H1 (cell line): Measurements from ENCODE around the gene UBE2F. TPM values are rescaled to one million over a fixed set of nuclear protein-coding genes. Genes with fewer than 3 reads are reported as not detected.

Experiments used
- CTCF ChIA-PET: fragments of 300-600 bp; sonication (Branson Sonifier 250); formaldehyde crosslinking; loops from one replicate; lab custom pipeline; 2021; ENCODE audit not compliant: partially characterized antibody; lab: Charles Lee
- POLR2A ChIA-PET: fragments of 300-600 bp; sonication (Branson Sonifier 250); formaldehyde crosslinking; loops from one replicate; lab custom pipeline; 2021; ENCODE audit warnings: inconsistent platforms; ENCODE audit not compliant: partially characterized antibody; lab: Charles Lee
- DNase-seq, 2 experiments: peaks; one replicate each; pipeline versions ENCODE4 v3.0.0 to v3.0.0-alpha.2; 2010 to 2022; ENCODE audit warnings: low spot score in 2 of 2, low read depth in 1 of 2, mixed read lengths in 1 of 2
- FAIRE-seq: peaks from 2 replicates; lab custom pipeline; 2011; peaks lifted over from hg19 to GRCh38; lab: Jason Lieb, UNC
- H2AFZ ChIP-seq: 2 replicates; pipeline ENCODE4 v1.8.1; 2012; ENCODE audit warnings: low read length, inconsistent platforms
- H2AK5ac ChIP-seq: 2 replicates; pipeline ENCODE4 v1.6.1; 2013; ENCODE audit warnings: low read depth, low read length
- H2BK120ac ChIP-seq: replicated peaks from 2 replicates; pipeline ENCODE3; 2013; ENCODE audit warnings: low read depth, low read length, inconsistent platforms
- H2BK12ac ChIP-seq: 2 replicates; pipeline ENCODE4 v1.6.1; 2013; ENCODE audit warnings: low read depth, low read length
- H2BK15ac ChIP-seq: 2 replicates; pipeline ENCODE4 v1.6.1; 2013; ENCODE audit warnings: low read length
- H2BK20ac ChIP-seq: 2 replicates; pipeline ENCODE4 v1.6.1; 2013; ENCODE audit warnings: low read length
- H2BK5ac ChIP-seq: 2 replicates; pipeline ENCODE4 v1.6.1; 2013; ENCODE audit warnings: low read depth, low read length
- H3K14ac ChIP-seq: 2 replicates; pipeline ENCODE4 v1.6.1; 2013; ENCODE audit warnings: inconsistent platforms; ENCODE audit not compliant: insufficient read length
- H3K18ac ChIP-seq: 2 replicates; pipeline ENCODE4 v1.6.1; 2013; ENCODE audit warnings: low read length; ENCODE audit errors: extremely low read depth
- H3K23ac ChIP-seq: 2 replicates; pipeline ENCODE4 v1.6.1; 2013; ENCODE audit warnings: inconsistent platforms; ENCODE audit not compliant: insufficient read length
- H3K23me2 ChIP-seq: 2 replicates; pipeline ENCODE4 v1.6.1; 2013; ENCODE audit warnings: low read depth, low read length
- H3K27ac ChIP-seq: 2 replicates; pipeline ENCODE4 v1.6.1; 2011; ENCODE audit warnings: low read depth, low read length, inconsistent platforms
- H3K27me3 ChIP-seq, 4 experiments: replicated peaks in 1 of 4; 1 replicate in 1 of 4; 2 replicates in 3 of 4; pipeline versions ENCODE4 v1.6.1 to v1.8.1; 2011 to 2013; ENCODE audit warnings: low read length in 3 of 4, mild to moderate bottlenecking in 3 of 4, inconsistent platforms in 2 of 4, mixed read lengths in 2 of 4, moderate library complexity in 1 of 4; ENCODE audit not compliant: control insufficient read depth in 3 of 4, insufficient read depth in 3 of 4; ENCODE audit errors: extremely low read depth in 1 of 4
- H3K36me3 ChIP-seq, 4 experiments: 2 replicates each; pipeline versions ENCODE4 v1.6.1 to v1.8.1; 2011 to 2013; ENCODE audit warnings: mild to moderate bottlenecking in 4 of 4, low read length in 3 of 4, moderate library complexity in 2 of 4, control low read depth in 1 of 4, inconsistent platforms in 1 of 4; ENCODE audit not compliant: insufficient read depth in 4 of 4, control insufficient read depth in 2 of 4
- H3K4ac ChIP-seq: replicated peaks from 2 replicates; pipeline ENCODE3; 2013; ENCODE audit warnings: low read length, low read depth, mixed read lengths, inconsistent platforms; ENCODE audit not compliant: insufficient read length
- H3K4me1 ChIP-seq, 4 experiments: replicated peaks in 1 of 4; 1 replicate in 1 of 4; 2 replicates in 3 of 4; pipeline versions ENCODE4 v1.6.1 to v1.8.1; 2011 to 2013; ENCODE audit warnings: low read length in 3 of 4, inconsistent platforms in 2 of 4, mixed read lengths in 1 of 4; ENCODE audit not compliant: insufficient read depth in 4 of 4, control insufficient read depth in 3 of 4
- H3K4me2 ChIP-seq, 2 experiments: 2 replicates each; pipeline versions ENCODE4 v1.6.1 to v1.8.1; 2011 to 2013; ENCODE audit warnings: low read depth in 2 of 2, low read length in 2 of 2, control low read depth in 1 of 2, inconsistent platforms in 1 of 2, mild to moderate bottlenecking in 1 of 2; ENCODE audit not compliant: insufficient read depth in 1 of 2
- H3K4me3 ChIP-seq, 4 experiments: fragments of 200-600, 300-600 bp in 1 of 4; sonication (generic), shearing (Covaris generic), sonication (Bioruptor Twin) in 1 of 4; 2 replicates each; pipeline versions ENCODE4 v1.5.1 to v1.8.1; 2011 to 2016; ENCODE audit warnings: low read length in 4 of 4, low read depth in 3 of 4, control low read depth in 2 of 4, inconsistent platforms in 2 of 4, mild to moderate bottlenecking in 2 of 4, mixed read lengths in 1 of 4, moderate library complexity in 1 of 4; ENCODE audit not compliant: insufficient read depth in 2 of 4; ENCODE audit errors: extremely low read depth in 1 of 4
- H3K56ac ChIP-seq: replicated peaks from 2 replicates; pipeline ENCODE3; 2013; ENCODE audit warnings: low read depth, mild to moderate bottlenecking, mixed read lengths, low read length, inconsistent platforms; ENCODE audit not compliant: insufficient read length
- H3K79me1 ChIP-seq: 2 replicates; pipeline ENCODE4 v1.6.1; 2013; ENCODE audit warnings: low read depth, low read length, control low read depth
- H3K79me2 ChIP-seq, 2 experiments: 2 replicates each; pipeline versions ENCODE4 v1.6.1 to v1.8.1; 2012 to 2013; ENCODE audit warnings: low read length in 2 of 2, mild to moderate bottlenecking in 2 of 2, inconsistent platforms in 1 of 2; ENCODE audit not compliant: insufficient read depth in 2 of 2, control insufficient read depth in 1 of 2
- H3K9ac ChIP-seq, 4 experiments: replicated peaks in 1 of 4; 1 replicate in 1 of 4; 2 replicates in 3 of 4; pipeline versions ENCODE4 v1.6.1 to v1.8.1; 2011 to 2013; ENCODE audit warnings: low read depth in 3 of 4, low read length in 3 of 4, control low read depth in 2 of 4, mild to moderate bottlenecking in 2 of 4, moderate library complexity in 2 of 4, inconsistent platforms in 1 of 4; ENCODE audit errors: extremely low read depth in 1 of 4
- H3K9me3 ChIP-seq, 2 experiments: 2 replicates each; pipeline versions ENCODE4 v1.6.1 to v1.8.1; 2012 to 2013; ENCODE audit warnings: mild to moderate bottlenecking in 2 of 2, moderate library complexity in 2 of 2, control low read depth in 1 of 2, inconsistent platforms in 1 of 2, low read depth in 1 of 2, low read length in 1 of 2, mixed read lengths in 1 of 2; ENCODE audit not compliant: insufficient read depth in 2 of 2
- H4K20me1 ChIP-seq, 2 experiments: replicated peaks in 1 of 2; 2 replicates each; pipeline versions ENCODE3 to v1.8.1; 2011 to 2013; ENCODE audit warnings: inconsistent platforms in 2 of 2, low read length in 2 of 2, mild to moderate bottlenecking in 1 of 2; ENCODE audit not compliant: insufficient read depth in 2 of 2, control insufficient read depth in 1 of 2
- H4K5ac ChIP-seq: 2 replicates; pipeline ENCODE4 v1.6.1; 2013; ENCODE audit warnings: low read length, low read depth, mixed read lengths, inconsistent platforms; ENCODE audit not compliant: insufficient read length
- H4K8ac ChIP-seq: 2 replicates; pipeline ENCODE4 v1.8.0; 2013; ENCODE audit warnings: mild to moderate bottlenecking, moderate library complexity, low read length, inconsistent platforms; ENCODE audit not compliant: insufficient read depth; ENCODE audit errors: extremely low read depth
- H4K91ac ChIP-seq: replicated peaks from 2 replicates; pipeline ENCODE3; 2013; ENCODE audit warnings: low read length, mixed read lengths, inconsistent platforms; ENCODE audit not compliant: insufficient read length
- BACH1 ChIP-seq: IDR thresholded peaks from 2 replicates; pipeline ENCODE4 v1.6.1; 2012; ENCODE audit warnings: low read length, improper control_type of control experiment
- CTBP2 ChIP-seq: IDR thresholded peaks from 2 replicates; pipeline ENCODE4 v1.7.0; 2011; ENCODE audit warnings: borderline replicate concordance, mild to moderate bottlenecking, moderate library complexity, mixed read lengths, low read length; ENCODE audit not compliant: insufficient read depth, insufficient read length
- EZH2 ChIP-seq: fragments of 200-600 bp; sonication (generic); IDR thresholded peaks from 2 replicates; pipeline ENCODE4 v1.7.1; 2012; ENCODE audit warnings: low read depth, mild to moderate bottlenecking, moderate library complexity, low read length, inconsistent platforms; ENCODE audit not compliant: severe bottlenecking
- HDAC6 ChIP-seq: IDR thresholded peaks from one replicate; pipeline ENCODE4 v1.7.1; 2012; ENCODE audit warnings: low read depth, mild to moderate bottlenecking, inconsistent platforms, low read length, moderate library complexity
- NRF1 ChIP-seq: IDR thresholded peaks from 2 replicates; pipeline ENCODE4 v1.6.1; 2011; ENCODE audit warnings: mild to moderate bottlenecking, low read depth, low read length, improper control_type of control experiment
- RXRA ChIP-seq: IDR thresholded peaks from 2 replicates; pipeline ENCODE4 v1.6.1; 2011; ENCODE audit warnings: low read depth, mild to moderate bottlenecking, low read length, moderate library complexity; ENCODE audit not compliant: insufficient read depth
- WGBS, 2 experiments: shearing (Covaris generic) in 1 of 2; methylation state at CpG; one replicate each; pipeline versions ENCODE4 v1.1.6 to v1.1.7; 2013 to 2015; ENCODE audit warnings: low lambda C conversion rate in 2 of 2, mixed read lengths in 2 of 2, inconsistent platforms in 1 of 2, low coverage in 1 of 2, missing lambda C conversion rate in 1 of 2; ENCODE audit not compliant: insufficient replicate concordance in 2 of 2, insufficient coverage in 1 of 2, insufficient read length in 1 of 2; ENCODE audit errors: extremely low coverage in 1 of 2, missing lambda C conversion rate in 1 of 2; 5-methylcytosine and 5-hydroxymethylcytosine counted together
- long read RNA-seq, 2 experiments: library from RNA in 1 of 2; library from capped mRNA in 1 of 2; stranded (forward); transcript quantifications; one replicate each; pipeline ENCODE4 v2.0.0, GENCODE V29; 2021; ENCODE audit warnings: inconsistent platforms in 1 of 2
- polyA minus RNA-seq, 3 experiments: library from RNA; depleted of rRNA, polyadenylated mRNA; stranded (reverse); fragments of >200 nt; gene quantifications; 1 replicate in 2 of 3; 2 replicates in 1 of 3; pipeline ENCODE4 v1.2.3, GENCODE V29; 2011
- polyA plus RNA-seq, 7 experiments: library from polyadenylated mRNA; depleted of rRNA in 3 of 7; stranded (reverse) in 5 of 7; unstranded in 2 of 7; fragments of >200 nt in 5 of 7; fragments of 200-250 nt in 2 of 7; gene quantifications; 1 replicate in 5 of 7; 2 replicates in 1 of 7; 4 replicates in 1 of 7; pipeline versions ENCODE4 v1.2.1 to v1.2.3, GENCODE V29; 2011 to 2013; ENCODE audit warnings: missing spikeins in 2 of 7, mixed read lengths in 2 of 7
- total RNA-seq: library from RNA; stranded (reverse); fragmentation: NEBNext Ultra II Directional; extraction: Animal tissue kit (Norgen Biotek cat#: 25700); gene quantifications from 2 replicates; pipeline ENCODE4 v1.2.1, GENCODE V29; 2021

Gene UBE2F, protein sequence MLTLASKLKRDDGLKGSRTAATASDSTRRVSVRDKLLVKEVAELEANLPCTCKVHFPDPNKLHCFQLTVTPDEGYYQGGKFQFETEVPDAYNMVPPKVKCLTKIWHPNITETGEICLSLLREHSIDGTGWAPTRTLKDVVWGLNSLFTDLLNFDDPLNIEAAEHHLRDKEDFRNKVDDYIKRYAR
- total RNA-seq (59.8 and 61.9 TPM in 2 replicates), polyA plus RNA-seq (2011; rRNA removed) (43.3 and 48.4 TPM in 2 replicates), polyA minus RNA-seq (2011; rRNA and poly(A)+ RNA removed) (15.2 and 25.1 TPM in 2 replicates)
- 53.0 TPM for polyA plus RNA-seq (2011; cell fraction: cytosol; rRNA removed)
- polyA plus RNA-seq (2011; cell fraction: nucleus; rRNA removed) = 14.5 TPM
- polyA plus RNA-seq (2012, experiment 1 of 2) = 49.4 to 67.6 TPM (median 53.8 TPM) in 4 replicates
- 27.7 TPM for polyA plus RNA-seq (2012, experiment 2 of 2)
- 37.6 TPM for polyA plus RNA-seq (2013, experiment 1 of 2)
- 39.2 TPM for polyA plus RNA-seq (2013, experiment 2 of 2)
- 26.3 TPM for polyA minus RNA-seq (2011; cell fraction: cytosol; rRNA and poly(A)+ RNA removed)
- polyA minus RNA-seq (2011; cell fraction: nucleus; rRNA and poly(A)+ RNA removed) = 26.5 TPM
- long read RNA-seq, experiment 1, transcript UBE2F-201 (10 exons, 2,009 nt) = major isoform, 25 of 50 reads
- long read RNA-seq, experiment 1, partial matches to known transcripts = 5 of 50 reads
- long read RNA-seq, experiment 1, other reads (novel, unspliced or antisense) = 14 of 50 reads
- long read RNA-seq, experiment 2, transcript UBE2F-201 (10 exons, 2,009 nt) = major isoform, 15 of 23 reads
- long read RNA-seq, experiment 2, partial matches to known transcripts = 1 of 23 reads
- long read RNA-seq, experiment 2, other reads (novel, unspliced or antisense) = 2 of 23 reads

DNA sequence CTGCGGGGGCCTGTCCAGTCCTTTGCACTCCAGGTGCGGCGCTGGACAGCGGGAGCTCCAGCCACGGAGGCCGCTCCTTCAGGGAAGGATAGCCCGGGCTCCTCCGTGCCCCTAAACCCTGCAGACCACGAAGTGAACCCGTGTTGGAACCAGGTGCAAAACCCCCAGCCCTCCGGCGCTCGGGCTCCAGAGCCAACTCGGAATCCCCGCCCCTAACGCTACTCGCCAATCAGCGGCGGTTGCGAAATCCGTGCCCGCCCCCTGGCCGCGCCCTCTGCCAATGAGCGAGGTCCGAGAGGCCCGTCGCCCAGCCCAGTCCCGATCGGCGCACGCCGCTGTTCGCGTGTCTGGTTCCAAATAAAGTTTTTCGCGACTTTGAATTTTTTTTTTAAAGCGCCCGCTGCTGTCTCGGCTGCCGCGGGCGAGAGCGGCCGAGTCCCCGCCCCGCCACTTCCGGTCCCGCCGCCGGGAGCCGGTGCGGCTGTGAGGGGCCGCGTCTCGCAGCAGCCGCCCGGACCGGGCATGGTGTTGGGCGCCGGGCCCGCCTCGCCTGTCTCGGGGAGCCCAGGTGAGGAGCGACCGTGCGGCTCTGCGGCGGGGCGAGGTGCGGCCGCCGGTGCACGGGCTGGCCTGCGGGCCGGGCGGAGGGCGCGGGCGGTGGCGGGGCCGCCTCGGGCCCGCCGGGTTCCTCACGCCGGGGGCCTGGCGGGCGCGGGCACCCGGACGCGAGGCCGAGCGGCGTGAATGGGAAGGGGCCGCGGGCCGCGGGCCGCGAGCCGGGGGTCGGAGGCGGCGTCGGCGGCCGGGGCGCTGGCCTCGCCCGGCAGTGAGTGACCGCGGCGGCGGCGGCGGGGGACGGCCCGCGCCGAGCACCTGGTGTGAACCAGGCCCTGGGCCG, at the start of gene UBE2F:
Gene UBE2F (plus strand): TSS at position 450 of the 898 bp plus-strand sequence. CDS start 6,094 bp downstream, outside the sequence.
- CTCF ChIA-PET = no interaction called here
- Histone ChIP-seq H3K9me3 (no peaks in the 10 kb centered on the region), H3K4ac (peak within 1 kb of the TSS; percentile 63), H3K27me3 (no peaks in the 10 kb centered on the region), H3K9ac (peak within 1 kb of the TSS; percentile 56 to 68 (median 63)), H2AFZ (peak within 1 kb of the TSS; percentile 12; the same call in 1 of the 2 replicates), H3K4me1 (peaks cover 0 to 15% (median 5%) of the 10 kb centered on the region in 4 experiments; a peak in 5 of 7 replicates), H2BK15ac (0 out of 2 replicates have a peak within 1 kb of the TSS, but pooled peaks have one; percentile 46), H3K79me2 (peaks cover 10 to 45% of the 10 kb centered on the region in 2 experiments; a peak in 3 of 4 replicates), H3K23me2 (peaks cover 12% of the 10 kb centered on the region; the same call in 1 of the 2 replicates), H3K79me1 (peaks cover 20% of the 10 kb centered on the region), H3K56ac (peak within 1 kb of the TSS; percentile 62), H2AK5ac (0 out of 2 replicates have a peak within 1 kb of the TSS, but pooled peaks have one; percentile 15), H3K23ac (no peak within 1 kb of the TSS), H4K91ac (no peak within 1 kb of the TSS), H3K36me3 (no peaks in the 10 kb centered on the region), H4K20me1 (peaks cover 10 to 18% of the 10 kb centered on the region in 2 experiments), H2BK20ac (no peak within 1 kb of the TSS), H2BK5ac (peak within 1 kb of the TSS; percentile 75; the same call in 1 of the 2 replicates), H2BK120ac (no peak within 1 kb of the TSS), H2BK12ac (no peak within 1 kb of the TSS), H3K14ac (no peak within 1 kb of the TSS), H4K8ac (peak within 1 kb of the TSS; percentile 92), H4K5ac (peak within 1 kb of the TSS; percentile 53), H3K4me2 (peak within 1 kb of the TSS; percentile 84 to 85), H3K4me3 (peak within 1 kb of the TSS; percentile 70 to 95 (median 80)), H3K27ac (no peak within 1 kb of the TSS), H3K18ac (peak within 1 kb of the TSS; percentile 90)
- DNase-seq = peak; percentile 81 to 99
- POLR2A ChIA-PET = no interaction called here
- WGBS, 2 experiments = 3% methylated on average over 34 of the region's 123 CpGs; no CpG with 5 or more reads in 1 of the 2 experiments
- no peak for FAIRE-seq
- TF ChIP-seq CTBP2 (no peak), EZH2 (no peak), RXRA (no peak), BACH1 (peak; percentile 42; the same call in 1 of the 2 replicates), HDAC6 (no peak), NRF1 (no peak)
